NCI-H446 (cell line): Measurements from ENCODE around the gene SNAPC5.
"Not testable (repeated sequence)": the region's sequence is repeated elsewhere in the genome, so short reads cannot be mapped to it uniquely, and the experiment has no call there.

ENCODE experiments used
- DNase-seq, 2 experiments: peaks; one replicate each; lab custom pipeline; 2025; lab: John Stamatoyannopoulos, UW

Gene SNAPC5

GRCh38 chr15:66497502-66498455 is at the start of gene SNAPC5:
Gene SNAPC5, minus strand, starts transcription at chr15:66497762. Its CDS starts 31 bp downstream, at chr15:66497731.
- peak; percentile 73 to 93 for DNase-seq

DNA sequence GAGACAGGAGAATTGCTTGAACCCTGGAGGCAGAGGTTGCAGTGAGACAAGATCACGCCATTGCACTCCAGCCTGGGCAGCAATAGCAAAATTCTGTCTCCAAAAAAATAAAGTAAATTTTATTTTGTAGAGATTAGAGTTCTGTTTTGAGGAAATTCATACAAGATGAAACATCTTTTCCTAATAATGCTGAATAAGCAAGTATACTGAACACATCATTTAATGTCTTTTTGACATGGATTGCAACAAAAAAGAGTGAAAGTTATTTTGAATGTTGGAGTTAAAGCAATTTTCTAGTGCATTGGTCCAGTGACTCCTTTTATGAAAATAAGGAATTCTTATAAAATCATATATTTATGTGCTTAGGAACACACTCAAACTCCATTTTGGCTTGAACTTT is 47.7 kb upstream of the SNAPC5 start:
- no peak for DNase-seq

GRCh38 chr15:66542896-66543295 is 45.3 kb upstream of the SNAPC5 start:
- DNase-seq, result no peak

GRCh38 chr15:66535056-66535455 is 37.5 kb upstream of the SNAPC5 start:
- DNase-seq, result no peak

- no peak for DNase-seq
Measured at GRCh38 chr15:66524838-66525237, 27.3 kb upstream of the SNAPC5 start.

GRCh38 chr15:66523926-66524325 is 26.4 kb upstream of the SNAPC5 start:
- no peak for DNase-seq

- DNase-seq, result no peak
Measured at GRCh38 chr15:66515901-66516322, 18.4 kb upstream of the SNAPC5 start.

- no peak for DNase-seq
Measured at GRCh38 chr15:66514586-66514985, 17.0 kb upstream of the SNAPC5 start.

GRCh38 chr15:66508293-66508883 is 10.8 kb upstream of the SNAPC5 start:
- no peak for DNase-seq

DNA sequence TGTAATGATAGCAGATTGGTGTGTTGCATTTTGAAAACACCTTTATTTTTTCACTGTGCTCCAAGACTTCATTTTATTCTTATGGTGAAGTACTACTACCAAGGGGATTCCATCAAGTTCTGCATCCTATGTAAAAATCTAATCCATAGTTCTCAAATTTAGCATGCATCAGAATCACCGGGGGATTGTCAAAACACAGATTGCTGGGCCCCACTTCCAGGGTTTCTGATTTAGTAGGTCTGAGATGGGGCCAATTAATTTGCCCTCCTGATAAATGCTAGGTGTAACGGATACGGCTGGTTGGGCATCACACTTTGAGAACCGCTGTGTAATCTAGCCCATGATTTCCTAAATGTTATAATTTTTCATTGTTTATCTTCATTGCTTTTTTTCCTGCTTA is 8.3 kb upstream of the SNAPC5 start:
- no peak for DNase-seq

DNA sequence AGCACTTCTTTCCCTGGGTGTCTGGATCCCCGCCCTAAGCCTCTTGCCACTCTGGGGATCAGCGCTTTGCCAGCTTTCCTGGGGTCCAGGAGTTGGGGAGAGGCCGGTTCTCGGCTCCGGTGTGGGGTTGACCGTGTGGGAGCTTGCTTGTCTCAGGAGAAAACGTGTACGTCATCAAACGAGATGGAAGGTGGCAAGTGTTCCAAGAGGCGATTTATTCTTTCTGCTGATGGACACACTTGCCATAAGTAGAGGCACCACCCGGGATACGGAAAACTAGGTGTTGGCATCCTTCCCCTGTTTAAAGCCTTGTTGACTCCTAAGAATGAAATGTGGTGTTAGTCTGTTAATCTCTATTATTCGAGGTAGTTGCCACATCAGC is 7.9 kb upstream of the SNAPC5 start:
- no peak for DNase-seq

- peak; percentile 79 to 81 for DNase-seq
Measured at GRCh38 chr15:66504563-66505429, 7.2 kb upstream of the SNAPC5 start, which contains the start of the genes RPL4 and ZWILCH. Gene RPL4, minus strand, starts transcription at chr15:66504855. Its CDS starts 65 bp downstream, at chr15:66504790. Gene ZWILCH, plus strand, starts transcription at chr15:66505326. Its CDS starts 13 bp downstream, at chr15:66505339.

GRCh38 chr15:66503780-66504562 is 6.4 kb upstream of the SNAPC5 start:
- DNase-seq, result no peak

GRCh38 chr15:66503041-66503648 is 5.6 kb upstream of the SNAPC5 start:
- DNase-seq, result not testable (repeated sequence)

GRCh38 chr15:66502491-66502890 is 4.9 kb upstream of the SNAPC5 start:
- DNase-seq, result peak in 1 of 2 experiments; percentile 13

DNA sequence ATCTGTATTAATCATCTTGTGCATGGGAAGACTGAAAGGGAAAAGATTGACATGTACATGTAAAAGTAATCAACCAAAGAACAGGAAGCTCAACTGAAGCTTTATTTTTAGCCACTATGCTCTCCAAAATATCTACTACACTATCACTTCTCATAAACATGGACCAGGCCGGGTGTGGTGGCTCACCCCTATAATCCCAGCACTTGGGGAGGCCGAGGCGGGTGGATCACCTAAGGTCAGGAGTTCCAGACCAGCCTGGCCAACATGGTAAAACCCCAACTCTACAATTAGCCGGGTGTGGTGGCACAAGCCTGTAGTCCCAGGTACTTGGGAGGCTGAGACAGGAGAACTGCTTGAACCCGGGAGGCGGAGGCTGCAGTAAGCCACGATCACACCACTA is 2.8 kb upstream of the SNAPC5 start:
- DNase-seq, result not testable (repeated sequence)

DNA sequence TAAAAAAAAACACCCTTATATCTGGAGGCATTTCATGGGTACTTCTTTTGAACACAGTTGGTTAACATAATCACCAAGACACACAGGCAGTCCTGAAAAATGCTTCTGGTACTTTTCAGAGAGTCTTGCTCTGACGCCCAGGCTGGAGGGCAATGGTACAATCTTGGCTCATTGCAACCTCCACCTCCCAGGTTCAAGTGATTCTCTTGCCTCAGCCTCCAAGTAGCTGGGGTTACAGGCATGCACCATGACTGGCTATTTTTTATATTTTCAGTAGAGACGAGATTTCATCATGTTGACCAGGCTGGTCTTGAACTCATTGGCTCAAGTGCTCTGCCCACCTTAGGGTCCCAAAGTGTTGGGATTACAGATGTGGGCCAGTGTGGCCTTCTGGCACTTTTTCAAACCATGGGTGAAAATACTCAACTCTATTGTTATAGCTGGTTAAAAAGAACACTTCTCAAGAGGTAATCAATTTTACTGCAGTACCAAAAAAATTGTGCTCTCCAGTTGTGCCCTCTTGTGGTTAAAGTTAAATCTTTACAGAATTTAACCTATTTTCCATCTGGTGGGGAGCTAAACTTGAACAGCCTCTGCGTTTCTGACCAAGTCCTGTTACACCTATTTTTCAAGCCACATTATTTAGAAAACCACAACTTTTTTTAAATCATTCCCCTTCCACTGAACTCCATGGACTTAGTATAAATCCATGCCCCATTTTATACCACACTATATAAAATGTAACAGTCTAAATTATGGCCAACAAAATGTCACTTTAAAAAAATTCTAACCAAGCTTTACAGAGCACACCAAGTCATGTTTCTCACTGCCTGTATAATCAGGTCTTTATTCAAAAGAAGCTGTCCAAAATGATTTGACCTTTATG is 1.2 kb upstream of the SNAPC5 start:
- DNase-seq, result peak in 1 of 2 experiments; percentile 39

- no peak for DNase-seq
Measured at GRCh38 chr15:66496951-66497501, 536 bp downstream of the SNAPC5 start.

- no peak for DNase-seq
Measured at GRCh38 chr15:66494262-66494661, 3.3 kb downstream of the SNAPC5 start.
